MM.1S (cell line): ENCODE measurements around the gene PIGC.

Experiments
- EZH2 ChIP-seq: fragments of 300-600 bp; sonication (generic); optimal IDR thresholded peaks from 2 replicates; pipeline ENCODE3; 2017; ENCODE audit warnings: low read depth, mild to moderate bottlenecking, antibody characterized with exemption, low read length, mixed read lengths
- EZH2phosphoT487 ChIP-seq: fragments of 300-600 bp; sonication (generic); IDR thresholded peaks from 2 replicates; pipeline ENCODE4 v1.6.1; 2018; ENCODE audit warnings: antibody characterized with exemption, low read length
- TF ChIP-seq, protein P1 (sequence below): fragments of 300-600 bp; sonication (generic); IDR thresholded peaks from 2 replicates; pipeline ENCODE4 v1.5.1; 2016; ENCODE audit warnings: antibody characterized with exemption, low read length, mixed read lengths

GRCh38 chr1:172416496-172417035 is 27.3 kb downstream of the PIGC start:
- TF ChIP-seq, protein P1, sequence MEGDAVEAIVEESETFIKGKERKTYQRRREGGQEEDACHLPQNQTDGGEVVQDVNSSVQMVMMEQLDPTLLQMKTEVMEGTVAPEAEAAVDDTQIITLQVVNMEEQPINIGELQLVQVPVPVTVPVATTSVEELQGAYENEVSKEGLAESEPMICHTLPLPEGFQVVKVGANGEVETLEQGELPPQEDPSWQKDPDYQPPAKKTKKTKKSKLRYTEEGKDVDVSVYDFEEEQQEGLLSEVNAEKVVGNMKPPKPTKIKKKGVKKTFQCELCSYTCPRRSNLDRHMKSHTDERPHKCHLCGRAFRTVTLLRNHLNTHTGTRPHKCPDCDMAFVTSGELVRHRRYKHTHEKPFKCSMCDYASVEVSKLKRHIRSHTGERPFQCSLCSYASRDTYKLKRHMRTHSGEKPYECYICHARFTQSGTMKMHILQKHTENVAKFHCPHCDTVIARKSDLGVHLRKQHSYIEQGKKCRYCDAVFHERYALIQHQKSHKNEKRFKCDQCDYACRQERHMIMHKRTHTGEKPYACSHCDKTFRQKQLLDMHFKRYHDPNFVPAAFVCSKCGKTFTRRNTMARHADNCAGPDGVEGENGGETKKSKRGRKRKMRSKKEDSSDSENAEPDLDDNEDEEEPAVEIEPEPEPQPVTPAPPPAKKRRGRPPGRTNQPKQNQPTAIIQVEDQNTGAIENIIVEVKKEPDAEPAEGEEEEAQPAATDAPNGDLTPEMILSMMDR: no peak
- TF ChIP-seq EZH2phosphoT487: no peak
- no peak for TF ChIP-seq EZH2
